ENCODE measurements around the gene FAM107B.

DNA sequence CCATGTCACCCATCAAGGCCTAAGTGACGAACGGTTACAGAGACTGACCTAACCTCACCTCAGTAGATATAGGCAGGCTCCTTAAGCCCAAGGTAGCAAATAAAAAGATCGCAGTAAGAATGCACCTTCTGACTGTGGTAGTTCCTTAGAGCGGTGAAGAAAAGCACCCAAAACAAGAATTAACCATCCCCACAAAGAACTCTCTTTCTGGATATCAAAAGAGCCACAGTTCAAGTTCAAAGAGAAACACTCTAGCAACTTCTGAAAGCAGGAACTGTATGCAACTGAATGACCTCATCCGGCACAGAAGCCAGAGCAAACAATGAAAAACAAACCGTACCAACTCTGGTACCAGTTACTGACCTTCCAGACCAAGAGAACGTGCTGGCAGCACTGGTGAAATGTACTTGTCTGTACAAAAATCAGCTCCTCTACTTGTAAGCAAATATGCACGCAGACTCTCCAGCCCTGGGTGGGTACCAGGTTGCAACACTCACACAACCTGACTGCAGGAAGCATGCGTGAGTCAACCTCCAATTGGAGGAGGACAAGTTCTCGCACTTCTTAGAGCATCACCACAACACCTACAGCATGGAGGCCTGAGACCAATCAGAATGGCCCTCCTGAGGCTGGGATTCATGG lies 202.7 kb downstream of the FAM107B start:
- TF ChIP-seq, protein P1, sequence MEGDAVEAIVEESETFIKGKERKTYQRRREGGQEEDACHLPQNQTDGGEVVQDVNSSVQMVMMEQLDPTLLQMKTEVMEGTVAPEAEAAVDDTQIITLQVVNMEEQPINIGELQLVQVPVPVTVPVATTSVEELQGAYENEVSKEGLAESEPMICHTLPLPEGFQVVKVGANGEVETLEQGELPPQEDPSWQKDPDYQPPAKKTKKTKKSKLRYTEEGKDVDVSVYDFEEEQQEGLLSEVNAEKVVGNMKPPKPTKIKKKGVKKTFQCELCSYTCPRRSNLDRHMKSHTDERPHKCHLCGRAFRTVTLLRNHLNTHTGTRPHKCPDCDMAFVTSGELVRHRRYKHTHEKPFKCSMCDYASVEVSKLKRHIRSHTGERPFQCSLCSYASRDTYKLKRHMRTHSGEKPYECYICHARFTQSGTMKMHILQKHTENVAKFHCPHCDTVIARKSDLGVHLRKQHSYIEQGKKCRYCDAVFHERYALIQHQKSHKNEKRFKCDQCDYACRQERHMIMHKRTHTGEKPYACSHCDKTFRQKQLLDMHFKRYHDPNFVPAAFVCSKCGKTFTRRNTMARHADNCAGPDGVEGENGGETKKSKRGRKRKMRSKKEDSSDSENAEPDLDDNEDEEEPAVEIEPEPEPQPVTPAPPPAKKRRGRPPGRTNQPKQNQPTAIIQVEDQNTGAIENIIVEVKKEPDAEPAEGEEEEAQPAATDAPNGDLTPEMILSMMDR (IDR thresholded peaks at IDR 0.05) = no peak
- TF ChIP-seq POLR2A (IDR thresholded peaks at IDR 0.05) (no peak), POLR2AphosphoS5 (IDR thresholded peaks at IDR 0.05) (no peak), EP300 (IDR thresholded peaks at IDR 0.05) (no peak)

All from suprapubic skin (tissue), 4 donors.